B cell (primary cell): ENCODE data around the gene NOL12. TPM values are rescaled to one million over a fixed set of nuclear protein-coding genes. Genes with fewer than 3 reads are reported as not detected.
"Not testable (repeated sequence)": the region's sequence is repeated elsewhere in the genome, so short reads cannot be mapped to it uniquely, and the experiment has no call there.

ENCODE experiments used
- ATAC-seq: fragments of 200-7000 bp; cut with Tn5 transposase; one replicate; pipeline ENCODE4 v1.10.0; 2021; ENCODE audit warnings: low read depth, mild to moderate bottlenecking, moderate number of reproducible peaks, moderate library complexity
- CTCF ChIA-PET: fragments of 350-600 bp; sonication (Branson Sonifier 250); formaldehyde crosslinking; loops from one replicate; lab custom pipeline; 2021; ENCODE audit warnings: antibody characterized with exemption, inconsistent platforms; lab: Charles Lee
- POLR2A ChIA-PET: fragments of 350-600 bp; sonication (Branson Sonifier 250); formaldehyde crosslinking; loops from one replicate; lab custom pipeline; 2021; ENCODE audit warnings: antibody characterized with exemption; lab: Charles Lee
- DNase-seq: peaks from one replicate; pipeline ENCODE4 v3.0.0; 2013
- H2AFZ ChIP-seq: 2 replicates; pipeline ENCODE4 v1.6.1; 2012; ENCODE audit warnings: mild to moderate bottlenecking, low read depth, low read length; ENCODE audit not compliant: insufficient read depth, poor library complexity, severe bottlenecking
- H3K27ac ChIP-seq, 2 donors: 1 replicate in 1 of 2; 2 replicates in 1 of 2; pipeline ENCODE4 v1.5.1; 2012 to 2013; ENCODE audit warnings: low read length in 2 of 2, mild to moderate bottlenecking in 2 of 2, moderate library complexity in 1 of 2
- H3K27me3 ChIP-seq, 4 experiments: fragments of 200-600 bp in 1 of 4; sonication (generic) in 1 of 4; replicated peaks in 1 of 4; 1 replicate in 2 of 4; 2 replicates in 2 of 4; pipeline versions ENCODE4 v1.6.1 to v1.7.0; 2013 to 2016; ENCODE audit warnings: low read length in 3 of 4, mild to moderate bottlenecking in 2 of 4, mixed read lengths in 1 of 4, moderate library complexity in 1 of 4; ENCODE audit not compliant: insufficient read depth in 4 of 4, control insufficient read depth in 3 of 4; ENCODE audit errors: control extremely low read depth in 1 of 4
- H3K36me3 ChIP-seq, 2 experiments: replicated peaks in 1 of 2; 1 replicate in 1 of 2; 2 replicates in 1 of 2; pipeline versions ENCODE4 v1.6.1 to v1.7.1; 2013; ENCODE audit warnings: low read length in 1 of 2; ENCODE audit not compliant: insufficient read depth in 2 of 2, control insufficient read depth in 1 of 2; ENCODE audit errors: control extremely low read depth in 1 of 2, extremely low read depth in 1 of 2
- H3K4me1 ChIP-seq, 2 donors: fragments of 200-600 bp in 1 of 2; sonication (generic) in 1 of 2; 1 replicate in 1 of 2; 2 replicates in 1 of 2; pipeline versions ENCODE4 v1.5.1 to v1.6.1; 2013 to 2017; ENCODE audit warnings: low read length in 2 of 2; ENCODE audit not compliant: control insufficient read depth in 2 of 2, insufficient read depth in 2 of 2
- H3K4me2 ChIP-seq: replicated peaks from 2 replicates; pipeline ENCODE3; 2012; ENCODE audit warnings: mild to moderate bottlenecking, low read depth, low read length; ENCODE audit not compliant: poor library complexity, severe bottlenecking
- H3K4me3 ChIP-seq, 5 experiments: fragments of 200-600 bp in 1 of 5; sonication (generic) in 1 of 5; 1 replicate in 3 of 5; 2 replicates in 2 of 5; pipeline versions ENCODE4 v1.5.1 to v1.7.0; 2011 to 2016; ENCODE audit warnings: low read length in 4 of 5, mild to moderate bottlenecking in 4 of 5, low read depth in 2 of 5, control low read depth in 1 of 5, moderate library complexity in 1 of 5; ENCODE audit not compliant: insufficient read depth in 1 of 5; ENCODE audit errors: control extremely low read depth in 1 of 5, extremely low read depth in 1 of 5
- H3K79me2 ChIP-seq: fragments of 200-600 bp; sonication (generic); one replicate; pipeline ENCODE4 v1.6.0; 2016; ENCODE audit warnings: low read length; ENCODE audit not compliant: control insufficient read depth, insufficient read depth
- H3K9ac ChIP-seq: fragments of 200-600 bp; sonication (generic); 2 replicates; pipeline ENCODE4 v1.6.1; 2017; ENCODE audit warnings: mild to moderate bottlenecking, low read length, moderate library complexity
- H3K9me3 ChIP-seq, 3 donors: one replicate each; pipeline versions ENCODE4 v1.6.1 to v1.7.1; 2013; ENCODE audit warnings: low read length in 2 of 3; ENCODE audit not compliant: control insufficient read depth in 2 of 3, insufficient read depth in 1 of 3; ENCODE audit errors: control extremely low read depth in 1 of 3
- H4K20me1 ChIP-seq: 2 replicates; pipeline ENCODE4 v1.6.0; 2012; ENCODE audit warnings: mild to moderate bottlenecking, low read length; ENCODE audit not compliant: insufficient read depth, control insufficient read depth, poor library complexity, severe bottlenecking
- H3K27ac Mint-ChIP-seq: one replicate; pipeline ENCODE4 v1.8.0; 2021; ENCODE audit warnings: mixed read lengths
- H3K27me3 Mint-ChIP-seq: one replicate; pipeline ENCODE4 v1.8.0; 2021; ENCODE audit warnings: mixed read lengths
- H3K4me1 Mint-ChIP-seq: one replicate; pipeline ENCODE4 v1.8.0; 2021; ENCODE audit warnings: mixed read lengths
- H3K4me3 Mint-ChIP-seq: one replicate; pipeline ENCODE4 v1.8.0; 2021; ENCODE audit warnings: mixed read lengths
- H3K9me3 Mint-ChIP-seq: one replicate; pipeline ENCODE4 v1.8.0; 2022; ENCODE audit warnings: mixed read lengths; ENCODE audit not compliant: insufficient read depth
- EZH2 ChIP-seq: IDR thresholded peaks from 2 replicates; pipeline ENCODE4 v1.6.1; 2012; ENCODE audit warnings: borderline replicate concordance, low read depth, mild to moderate bottlenecking, moderate library complexity, low read length; ENCODE audit not compliant: insufficient read depth, poor library complexity, severe bottlenecking
- WGBS: methylation state at CpG from one replicate; pipeline ENCODE4 v1.1.5; 2013; ENCODE audit warnings: missing lambda C conversion rate; ENCODE audit not compliant: insufficient coverage; 5-methylcytosine and 5-hydroxymethylcytosine counted together
- intact Hi-C: fragments of 100-400 bp; cut with micrococcal nuclease; formaldehyde crosslinking; loops from one replicate; pipeline ENCODE4 v1.10.0; 2022
- polyA plus RNA-seq: library from polyadenylated mRNA; depleted of rRNA; stranded (reverse); fragments of >200 nt; gene quantifications from 2 replicates; pipeline ENCODE4 v1.2.3, GENCODE V29; 2012
- total RNA-seq, 2 donors: library from RNA; stranded (reverse); fragments of 120-200 nt in 1 of 2; gene quantifications; 1 replicate in 1 of 2; 2 replicates in 1 of 2; pipeline versions ENCODE4 v1.2.3 to v1.2.4, GENCODE V29; 2013 to 2022
- TF ChIP-seq, protein P1 (sequence below): fragments of 200-600 bp; IDR thresholded peaks from one replicate; pipeline ENCODE4 v1.8.0; 2022; ENCODE audit warnings: antibody characterized with exemption, mild to moderate bottlenecking

NOL12 gene
- total and polyA plus RNA-seq, 2 donors (not counting 1 experiment from before 2014, with no cell fraction given), result 34.7 to 43.1 TPM

DNA sequence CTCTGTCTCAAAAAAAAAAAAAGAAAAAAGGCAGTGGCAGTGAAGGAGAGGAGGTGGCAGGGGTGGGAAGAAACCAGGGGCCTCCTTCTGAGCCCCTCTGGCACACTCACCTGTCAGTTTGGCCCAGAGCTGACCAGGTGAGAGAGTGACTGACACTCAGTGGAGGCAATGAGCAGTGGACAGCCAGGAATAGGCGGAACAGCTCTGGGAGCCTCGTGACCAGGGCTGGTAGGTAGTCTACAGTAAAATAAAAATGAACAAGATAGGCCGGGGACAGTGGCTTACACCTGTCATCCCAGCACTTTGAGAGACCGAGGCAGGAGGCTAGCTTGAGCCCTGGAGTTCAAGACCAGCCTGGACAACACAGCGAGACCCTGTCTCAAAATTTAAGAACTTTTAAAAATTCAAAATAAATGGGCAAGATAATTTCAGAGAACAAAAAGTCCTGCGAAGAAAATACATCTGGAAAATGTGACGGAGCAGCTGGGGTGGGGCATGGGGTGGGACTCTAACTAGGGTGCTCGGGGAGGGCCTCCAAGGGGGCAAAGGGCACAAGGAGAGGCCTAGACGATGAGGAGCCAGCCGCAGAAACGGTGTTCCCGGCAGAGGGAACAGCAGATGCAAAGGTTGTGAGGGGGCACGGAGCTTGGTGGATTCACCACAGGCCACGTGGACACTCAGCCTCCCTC is 31.4 kb upstream of the NOL12 start:
- Mint-ChIP-seq H3K4me3 (no peak overlapping the region), H3K4me1 (peaks cover 18% of the 10 kb centered on the region), H3K9me3 (no peaks in the 10 kb centered on the region), H3K27me3 (no peaks in the 10 kb centered on the region), H3K27ac (no peak overlapping the region)
- H3K4me3 ChIP-seq, result no peak overlapping the region
- H3K36me3 ChIP-seq, result peaks cover 0 to 43% of the 10 kb centered on the region in 2 experiments
- peaks cover 11 to 16% of the 10 kb centered on the region in 2 donors for H3K4me1 ChIP-seq
- ATAC-seq (no peak), DNase-seq (no peak)
- H3K9me3 ChIP-seq, result no peaks in the 10 kb centered on the region
- TF ChIP-seq, protein P1, sequence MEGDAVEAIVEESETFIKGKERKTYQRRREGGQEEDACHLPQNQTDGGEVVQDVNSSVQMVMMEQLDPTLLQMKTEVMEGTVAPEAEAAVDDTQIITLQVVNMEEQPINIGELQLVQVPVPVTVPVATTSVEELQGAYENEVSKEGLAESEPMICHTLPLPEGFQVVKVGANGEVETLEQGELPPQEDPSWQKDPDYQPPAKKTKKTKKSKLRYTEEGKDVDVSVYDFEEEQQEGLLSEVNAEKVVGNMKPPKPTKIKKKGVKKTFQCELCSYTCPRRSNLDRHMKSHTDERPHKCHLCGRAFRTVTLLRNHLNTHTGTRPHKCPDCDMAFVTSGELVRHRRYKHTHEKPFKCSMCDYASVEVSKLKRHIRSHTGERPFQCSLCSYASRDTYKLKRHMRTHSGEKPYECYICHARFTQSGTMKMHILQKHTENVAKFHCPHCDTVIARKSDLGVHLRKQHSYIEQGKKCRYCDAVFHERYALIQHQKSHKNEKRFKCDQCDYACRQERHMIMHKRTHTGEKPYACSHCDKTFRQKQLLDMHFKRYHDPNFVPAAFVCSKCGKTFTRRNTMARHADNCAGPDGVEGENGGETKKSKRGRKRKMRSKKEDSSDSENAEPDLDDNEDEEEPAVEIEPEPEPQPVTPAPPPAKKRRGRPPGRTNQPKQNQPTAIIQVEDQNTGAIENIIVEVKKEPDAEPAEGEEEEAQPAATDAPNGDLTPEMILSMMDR, result no peak
- no peak for TF ChIP-seq EZH2
- H4K20me1 ChIP-seq, result no peaks in the 10 kb centered on the region
- CTCF ChIA-PET, result interaction anchor here (1.5 to 22.6 kb wide), 3 partner anchors 10 to 27 kb away, joined by 4 to 462 read pairs (median 18); partner anchors contain the start of genes LGALS1 and NOL12
- H3K79me2 ChIP-seq, result peaks cover 15% of the 10 kb centered on the region
- POLR2A ChIA-PET, result interaction anchor here (0.6 kb wide), 1 partner anchor 20 kb away, joined by 11 read pairs; no protein-coding TSS in a partner anchor
- no peaks in the 10 kb centered on the region for H3K27me3 ChIP-seq
- 81% methylated on average over 8 of the region's 14 CpGs for WGBS
- no peak overlapping the region for H3K9ac ChIP-seq
- H3K27ac ChIP-seq, result no peak overlapping the region
- H2AFZ ChIP-seq, result no peak overlapping the region
- no peak overlapping the region for H3K4me2 ChIP-seq
- intact Hi-C loops, result no loop called here

DNA sequence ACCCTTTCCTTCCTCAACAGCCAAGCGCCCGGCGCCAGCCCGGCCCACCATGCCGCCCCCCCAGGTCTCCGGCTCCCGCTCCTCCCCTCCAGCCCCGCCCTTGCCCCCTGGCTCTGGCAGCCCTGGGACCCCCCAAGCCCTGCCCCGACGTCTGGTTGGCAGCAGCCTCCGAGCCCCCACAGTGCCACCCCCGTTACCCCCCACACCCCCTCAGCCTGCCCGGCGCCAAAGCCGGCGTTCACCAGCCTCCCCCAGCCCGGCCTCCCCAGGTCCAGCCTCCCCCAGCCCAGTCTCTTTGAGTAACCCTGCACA is 30.9 kb upstream of the NOL12 start:
- CTCF ChIA-PET, result interaction anchor here (2.5 to 22.6 kb wide), 2 partner anchors 12 to 26 kb away, joined by 18 to 462 read pairs; partner anchors contain the start of genes LGALS1 and NOL12
- H3K36me3 ChIP-seq, result peaks cover 0 to 38% of the 10 kb centered on the region in 2 experiments
- DNase-seq (no peak), ATAC-seq (no peak)
- Mint-ChIP-seq H3K27ac (no peak overlapping the region), H3K4me3 (no peak overlapping the region), H3K27me3 (no peaks in the 10 kb centered on the region), H3K9me3 (no peaks in the 10 kb centered on the region), H3K4me1 (peaks cover 23% of the 10 kb centered on the region)
- no peak overlapping the region for H3K27ac ChIP-seq
- TF ChIP-seq, protein P1, result no peak
- no peak for TF ChIP-seq EZH2
- no peaks in the 10 kb centered on the region for H3K9me3 ChIP-seq
- 94% methylated on average over 4 of the region's 17 CpGs for WGBS
- intact Hi-C loops, result no loop called here
- peaks cover 15% of the 10 kb centered on the region for H3K79me2 ChIP-seq
- H3K4me3 ChIP-seq, result no peak overlapping the region
- no peak overlapping the region for H3K9ac ChIP-seq
- no peak overlapping the region for H3K4me2 ChIP-seq
- H4K20me1 ChIP-seq, result peaks cover 2% of the 10 kb centered on the region
- POLR2A ChIA-PET, result no interaction called here
- no peaks in the 10 kb centered on the region for H3K27me3 ChIP-seq
- H2AFZ ChIP-seq, result no peak overlapping the region
- H3K4me1 ChIP-seq, result peaks cover 16 to 21% of the 10 kb centered on the region in 2 donors

DNA sequence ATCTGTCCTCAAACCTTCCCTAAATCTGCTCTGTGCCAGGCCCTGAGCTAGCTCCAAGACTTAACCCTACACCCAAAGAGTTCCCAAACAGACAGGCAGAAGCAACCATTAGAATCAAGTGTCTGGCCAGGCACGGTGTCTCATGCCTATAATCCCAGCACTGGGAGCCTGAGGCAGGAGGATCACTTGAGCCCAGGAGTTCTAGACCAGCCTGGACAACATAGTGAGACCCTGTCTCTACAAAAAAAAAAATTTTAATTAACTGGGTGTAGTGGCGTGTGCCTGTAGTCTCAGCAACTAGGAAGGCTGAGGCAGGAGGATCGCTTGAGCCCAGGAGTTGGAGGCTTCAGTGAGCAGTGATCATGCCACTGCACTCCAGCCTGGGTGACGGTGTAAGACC is 29.6 kb upstream of the NOL12 start:
- H3K9ac ChIP-seq, ATAC-seq, H3K4me3 ChIP-seq, H3K4me2 ChIP-seq, DNase-seq, H3K27ac ChIP-seq, H3K27me3 ChIP-seq, H2AFZ ChIP-seq, H3K9me3 ChIP-seq, H3K27me3 Mint-ChIP-seq, H3K9me3 Mint-ChIP-seq, intact Hi-C loops, H4K20me1 ChIP-seq: not testable (repeated sequence)
- ChIA-PET POLR2A (interaction anchor here (0.6 to 0.7 kb wide), 2 partner anchors 22 to 401 kb away, joined by 3 to 4 read pairs; partner anchors contain the start of gene PICK1), CTCF (interaction anchor here (1.9 to 22.6 kb wide), 6 partner anchors 13 to 48 kb away, joined by 6 to 462 read pairs (median 32); partner anchors contain the start of genes GGA1, LGALS1, NOL12 and SH3BP1)
- H3K4me1 Mint-ChIP-seq, result peaks cover 37% of the 10 kb centered on the region
- H3K36me3 ChIP-seq, result peaks cover 0 to 25% of the 10 kb centered on the region in 2 experiments
- peak overlapping the region; percentile 6 for H3K4me3 Mint-ChIP-seq
- 96% methylated on average over 4 of the region's 4 CpGs for WGBS
- peak overlapping the region; percentile 54 for H3K27ac Mint-ChIP-seq
- H3K4me1 ChIP-seq, result peaks cover 30 to 35% of the 10 kb centered on the region in 2 donors
- peaks cover 26% of the 10 kb centered on the region for H3K79me2 ChIP-seq
